Measurements from ENCODE around the gene HARS1. TPM values are rescaled to one million over a fixed set of nuclear protein-coding genes. Genes with fewer than 3 reads are reported as not detected.

HARS1 gene
- total and polyA plus RNA-seq, 2 donors (not counting 3 experiments of a cell fraction or from before 2014, with no cell fraction given): 65.2 to 104 TPM

DNA sequence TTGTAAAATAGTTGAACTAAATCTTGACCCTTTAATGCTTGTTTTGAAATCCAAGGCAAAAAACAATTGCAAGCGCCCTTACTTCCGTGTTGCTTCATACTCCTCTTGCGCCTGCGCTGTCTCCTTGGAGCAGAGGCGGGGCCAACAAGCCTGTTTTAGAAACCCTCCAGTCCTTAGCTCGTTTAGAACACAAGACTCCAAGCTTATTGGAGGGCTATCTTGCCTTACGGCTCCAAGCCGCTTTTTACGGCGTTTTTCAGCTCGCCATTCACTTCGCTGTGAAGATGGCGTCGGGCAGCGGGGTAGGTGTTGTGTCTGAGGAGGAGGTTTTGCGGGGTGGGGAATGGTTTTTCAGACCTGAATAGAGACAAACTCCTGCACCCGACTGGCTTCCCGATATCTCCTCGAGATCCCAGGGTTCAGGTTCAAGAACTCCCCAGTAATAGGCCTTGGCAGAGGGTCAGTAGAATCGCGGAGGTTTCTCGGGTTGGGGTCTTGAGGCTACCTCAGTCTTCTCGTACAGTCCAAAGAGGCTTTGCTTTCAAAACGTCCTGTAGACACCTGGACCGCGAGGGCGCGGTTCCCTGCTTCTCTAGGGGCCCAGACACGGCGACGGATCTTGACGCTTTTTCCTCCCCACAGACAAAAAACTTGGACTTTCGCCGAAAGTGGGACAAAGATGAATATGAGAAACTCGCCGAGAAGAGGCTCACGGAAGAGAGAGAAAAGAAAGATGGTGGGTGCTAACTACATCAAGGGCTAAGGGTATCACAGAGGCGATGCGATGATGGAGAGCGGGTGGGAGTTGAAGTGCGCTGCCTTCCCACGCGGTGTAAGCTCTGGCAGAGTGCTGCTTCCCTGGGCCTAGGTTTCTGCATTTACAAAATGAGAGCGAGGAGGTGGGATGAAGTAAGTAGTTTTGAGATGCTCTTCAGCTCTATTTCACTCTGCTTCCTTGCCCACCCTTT lies 9.3 kb upstream of the HARS1 start, which contains the start of gene ZMAT2:
Gene ZMAT2, plus strand, starts transcription at position 271 of the 968 bp plus-strand sequence. Its CDS starts 14 bp downstream, at position 285.
- Histone ChIP-seq H3K27me3 (ENCODE audit: control insufficient read depth in 2 of 2, insufficient read depth in 2 of 2, low read length in 2 of 2) (no peaks in the 10 kb centered on the region), H2AFZ (ENCODE audit: low read depth, low read length) (peak within 1 kb of the TSS; percentile 29), H3K79me2 (ENCODE audit: control insufficient read depth, insufficient read depth, low read length) (peaks cover 16% of the 10 kb centered on the region), H3K4me3 (replicated peaks in 1 of 3; ENCODE audit: insufficient read depth in 1 of 3, low read depth in 1 of 3, low read length in 3 of 3) (peak within 1 kb of the TSS; percentile 62 to 90 (median 74)), H3K4me1 (ENCODE audit: control insufficient read depth, extremely low read depth, insufficient read depth, low read length) (peaks cover 12% of the 10 kb centered on the region), H3K9me3 (replicated peaks; ENCODE audit: control insufficient read depth, insufficient read depth, low read length) (no peaks in the 10 kb centered on the region), H3K4me2 (ENCODE audit: insufficient read depth, low read length) (peak within 1 kb of the TSS; percentile 92), H3K27ac (ENCODE audit: insufficient read depth, low read depth, low read length) (peak within 1 kb of the TSS; percentile 49), H3K9ac (replicated peaks; ENCODE audit: extremely low read depth, insufficient read depth, low read length) (peak within 1 kb of the TSS; percentile 92), H3K9me1 (replicated peaks; ENCODE audit: control insufficient read depth, extremely low read depth, insufficient read depth, low read length) (no peaks in the 10 kb centered on the region), H4K20me1 (replicated peaks; ENCODE audit: control insufficient read depth, extremely low read depth, insufficient read depth, low read length) (peaks cover 3% of the 10 kb centered on the region), H3K36me3 (ENCODE audit: control insufficient read depth in 2 of 2, extremely low read depth in 1 of 2, insufficient read depth in 2 of 2, low read length in 2 of 2) (peaks cover 43 to 51% of the 10 kb centered on the region in 2 experiments)
- TF ChIP-seq, protein P1, sequence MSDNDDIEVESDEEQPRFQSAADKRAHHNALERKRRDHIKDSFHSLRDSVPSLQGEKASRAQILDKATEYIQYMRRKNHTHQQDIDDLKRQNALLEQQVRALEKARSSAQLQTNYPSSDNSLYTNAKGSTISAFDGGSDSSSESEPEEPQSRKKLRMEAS (IDR thresholded peaks at IDR 0.05; ENCODE audit: insufficient read depth, insufficient read length): no peak
- peak; percentile 69 for TF ChIP-seq POLR2A (IDR thresholded peaks at IDR 0.05; ENCODE audit: low read depth, low read length)
- peak; percentile 57 for TF ChIP-seq POLR2AphosphoS5 (IDR thresholded peaks at IDR 0.05; ENCODE audit: insufficient read depth, low read depth, low read length)
- FAIRE-seq: peak; percentile 99
- peak; percentile 99 for DNase-seq (ENCODE audit: low read depth, low spot score)
- ChIA-PET POLR2A (interaction anchor here (0.5 to 1.0 kb wide), 4 partner anchors 9 to 370 kb away, joined by 4 to 9 read pairs (median 6); partner anchors contain the start of genes HARS1, HARS2, IK and NDUFA2), CTCF (interaction anchor here (0.9 to 1.3 kb wide), 7 partner anchors 9 to 337 kb away, joined by 3 to 10 read pairs (median 4); partner anchors contain the start of genes HARS1 and HARS2)
- intact Hi-C loops (cut with micrococcal nuclease) (loop anchor here (1.0 to 2.0 kb wide), 3 partner anchors 9 to 36 kb away; partner anchors contain the start of genes HARS1, HARS2 and WDR55), dilution Hi-C loops (cut with MboI; ENCODE audit: extremely low pct_ligation_motif_present, low sequenced_read_pairs) (no loop called here)
- BruUV-seq (replicated peaks): TSS peak; percentile 44

DNA sequence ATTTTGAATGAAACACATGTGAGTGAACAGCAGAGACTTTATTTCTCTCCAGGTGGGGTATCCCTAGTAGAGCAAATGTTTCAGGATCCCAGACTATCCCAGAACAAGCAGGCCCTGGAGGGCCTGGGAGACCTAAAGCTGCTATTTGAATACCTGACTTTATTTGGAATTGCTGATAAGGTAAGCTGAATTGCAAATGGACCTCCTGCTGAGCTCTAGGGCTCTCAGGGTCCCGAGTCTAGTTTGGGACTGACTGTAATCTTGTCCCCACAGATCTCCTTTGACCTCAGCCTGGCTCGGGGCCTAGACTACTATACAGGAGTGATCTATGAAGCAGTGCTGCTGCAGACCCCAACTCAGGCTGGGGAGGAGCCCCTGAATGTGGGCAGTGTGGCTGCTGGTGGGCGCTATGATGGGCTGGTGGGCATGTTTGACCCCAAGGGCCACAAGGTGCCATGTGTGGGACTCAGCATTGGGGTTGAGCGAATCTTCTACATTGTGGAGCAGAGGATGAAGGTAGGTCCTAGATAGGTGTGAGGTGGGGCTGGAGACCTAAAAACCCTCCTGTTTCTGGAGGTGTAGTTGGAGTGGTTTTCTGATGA lies 5.8 kb upstream of the HARS1 start:
- FAIRE-seq (no peak), DNase-seq (ENCODE audit: low read depth, low spot score) (no peak)
- intact Hi-C loops (cut with micrococcal nuclease) (no loop called here), dilution Hi-C loops (cut with MboI; ENCODE audit: extremely low pct_ligation_motif_present, low sequenced_read_pairs) (no loop called here)
- TF ChIP-seq MYC (IDR thresholded peaks at IDR 0.05; ENCODE audit: low read depth, low read length) (no peak), FOS (IDR thresholded peaks at IDR 0.05; ENCODE audit: borderline replicate concordance, insufficient read depth, low read length) (no peak), POLR2A (IDR thresholded peaks at IDR 0.05; ENCODE audit: low read depth, low read length) (no peak), GATA2 (IDR thresholded peaks at IDR 0.05; ENCODE audit: insufficient read depth, insufficient read length, low read depth, low read length) (no peak), EZH2 (IDR thresholded peaks at IDR 0.05; ENCODE audit: borderline replicate concordance, low read depth, low read length, severe bottlenecking) (no peak), POLR2AphosphoS5 (IDR thresholded peaks at IDR 0.05; ENCODE audit: insufficient read depth, low read depth, low read length) (no peak)
- TF ChIP-seq, protein P2, sequence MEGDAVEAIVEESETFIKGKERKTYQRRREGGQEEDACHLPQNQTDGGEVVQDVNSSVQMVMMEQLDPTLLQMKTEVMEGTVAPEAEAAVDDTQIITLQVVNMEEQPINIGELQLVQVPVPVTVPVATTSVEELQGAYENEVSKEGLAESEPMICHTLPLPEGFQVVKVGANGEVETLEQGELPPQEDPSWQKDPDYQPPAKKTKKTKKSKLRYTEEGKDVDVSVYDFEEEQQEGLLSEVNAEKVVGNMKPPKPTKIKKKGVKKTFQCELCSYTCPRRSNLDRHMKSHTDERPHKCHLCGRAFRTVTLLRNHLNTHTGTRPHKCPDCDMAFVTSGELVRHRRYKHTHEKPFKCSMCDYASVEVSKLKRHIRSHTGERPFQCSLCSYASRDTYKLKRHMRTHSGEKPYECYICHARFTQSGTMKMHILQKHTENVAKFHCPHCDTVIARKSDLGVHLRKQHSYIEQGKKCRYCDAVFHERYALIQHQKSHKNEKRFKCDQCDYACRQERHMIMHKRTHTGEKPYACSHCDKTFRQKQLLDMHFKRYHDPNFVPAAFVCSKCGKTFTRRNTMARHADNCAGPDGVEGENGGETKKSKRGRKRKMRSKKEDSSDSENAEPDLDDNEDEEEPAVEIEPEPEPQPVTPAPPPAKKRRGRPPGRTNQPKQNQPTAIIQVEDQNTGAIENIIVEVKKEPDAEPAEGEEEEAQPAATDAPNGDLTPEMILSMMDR (IDR thresholded peaks at IDR 0.05; ENCODE audit: extremely low read depth in 1 of 2, insufficient read depth in 1 of 2, low read depth in 1 of 2, low read length in 2 of 2): no peak
- ChIA-PET CTCF (no interaction called here), POLR2A (interaction anchor here (0.6 to 1.1 kb wide), 2 partner anchors 13 to 147 kb away, joined by 3 to 5 read pairs; no protein-coding TSS in a partner anchor)
- Histone ChIP-seq H3K4me3 (replicated peaks in 1 of 3; ENCODE audit: insufficient read depth in 1 of 3, low read depth in 1 of 3, low read length in 3 of 3) (no peak overlapping the region), H3K79me2 (ENCODE audit: control insufficient read depth, insufficient read depth, low read length) (peaks cover 38% of the 10 kb centered on the region), H2AFZ (ENCODE audit: low read depth, low read length) (no peak overlapping the region), H3K9ac (replicated peaks; ENCODE audit: extremely low read depth, insufficient read depth, low read length) (no peak overlapping the region), H3K9me3 (replicated peaks; ENCODE audit: control insufficient read depth, insufficient read depth, low read length) (no peaks in the 10 kb centered on the region), H3K27me3 (ENCODE audit: control insufficient read depth in 2 of 2, insufficient read depth in 2 of 2, low read length in 2 of 2) (no peaks in the 10 kb centered on the region), H3K36me3 (ENCODE audit: control insufficient read depth in 2 of 2, extremely low read depth in 1 of 2, insufficient read depth in 2 of 2, low read length in 2 of 2) (peaks cover 38 to 41% of the 10 kb centered on the region in 2 experiments), H3K4me1 (ENCODE audit: control insufficient read depth, extremely low read depth, insufficient read depth, low read length) (peaks cover 17% of the 10 kb centered on the region), H3K27ac (ENCODE audit: insufficient read depth, low read depth, low read length) (no peak overlapping the region), H3K4me2 (ENCODE audit: insufficient read depth, low read length) (no peak overlapping the region), H4K20me1 (replicated peaks; ENCODE audit: control insufficient read depth, extremely low read depth, insufficient read depth, low read length) (peaks cover 2% of the 10 kb centered on the region), H3K9me1 (replicated peaks; ENCODE audit: control insufficient read depth, extremely low read depth, insufficient read depth, low read length) (no peaks in the 10 kb centered on the region)
- BruUV-seq (replicated peaks): no TSS peak
